Occipital lobe (tissue), 1 donor: ENCODE measurements around the gene ACOT13. TPM values are rescaled to one million over a fixed set of nuclear protein-coding genes. Genes with fewer than 3 reads are reported as not detected.

Source experiments
- total RNA-seq: library from RNA; depleted of rRNA; stranded (reverse); fragments of >200 nt; gene quantifications from one replicate; pipeline ENCODE4 v1.2.3, GENCODE V29; 2014

Gene ACOT13
- total RNA-seq, 1 donor from 2014 or later = 4.4 TPM

Other genes with a start within 250 kb of the ACOT13 start
- gene GPLD1, start 177.5 kb upstream of the ACOT13 start, total RNA-seq = 12.6 TPM
- gene ALDH5A1, start 172.1 kb upstream of the ACOT13 start, total RNA-seq = 12.2 TPM
- 55.7 TPM for gene KIAA0319, start 20.9 kb upstream of the ACOT13 start, total RNA-seq
- 29.9 TPM for gene TDP2, start 178 bp upstream of the ACOT13 start, total RNA-seq
- 86.7 TPM for gene C6orf62, start 52.1 kb downstream of the ACOT13 start, total RNA-seq
- gene GMNN, start 107.9 kb downstream of the ACOT13 start, total RNA-seq = 8.1 TPM
- not detected for gene ARMH2, start 131.8 kb downstream of the ACOT13 start, total RNA-seq